BJ (cell line): ENCODE results near the gene CHCHD3. TPM values are rescaled to one million over a fixed set of nuclear protein-coding genes. Genes with fewer than 3 reads are reported as not detected.

Experiments
- CTCF ChIA-PET: fragments of 350-600 bp; formaldehyde crosslinking; extraction: SDS; loops from one replicate; lab custom pipeline; 2021; ENCODE audit warnings: antibody characterized with exemption, inconsistent platforms; lab: Yijun Ruan, JAX
- POLR2A ChIA-PET: fragments of 300-600 bp; sonication (Branson Sonifier 250); formaldehyde crosslinking; extraction: SDS; loops from one replicate; lab custom pipeline; 2021; ENCODE audit warnings: antibody characterized with exemption; lab: Charles Lee
- DNase-seq: peaks from one replicate; pipeline ENCODE4 v3.0.0-alpha.2; 2011; ENCODE audit warnings: low read depth
- H3K27me3 ChIP-seq: 2 replicates; pipeline ENCODE4 v1.6.0; 2011; ENCODE audit warnings: low read length; ENCODE audit not compliant: control insufficient read depth, insufficient read depth
- H3K36me3 ChIP-seq: 2 replicates; pipeline ENCODE4 v1.5.1; 2011; ENCODE audit warnings: low read length; ENCODE audit not compliant: control insufficient read depth, insufficient read depth
- H3K4me3 ChIP-seq: 2 replicates; pipeline ENCODE4 v1.5.1; 2011; ENCODE audit warnings: low read depth, mild to moderate bottlenecking, control low read depth, low read length
- CTCF ChIP-seq: IDR thresholded peaks from 2 replicates; pipeline ENCODE4 v1.5.1; 2011; ENCODE audit warnings: low read depth, mild to moderate bottlenecking, control low read depth, inconsistent platforms, low read length, moderate library complexity; ENCODE audit not compliant: insufficient read depth
- polyA plus RNA-seq: library from polyadenylated mRNA; depleted of rRNA; stranded (reverse); fragments of >200 nt; gene quantifications from 2 replicates; pipeline ENCODE4 v1.2.3, GENCODE V29; 2011

Gene CHCHD3
- polyA plus RNA-seq, 1 experiment = 47.2 TPM

GRCh38 chr7:132769280-132769679, 312.6 kb downstream of the CHCHD3 start:
- Histone ChIP-seq H3K27me3 (peaks cover 15% of the 10 kb centered on the region; the same call in 1 of the 2 replicates), H3K4me3 (no peak overlapping the region), H3K36me3 (no peaks in the 10 kb centered on the region)
- POLR2A ChIA-PET = no interaction called here
- CTCF ChIA-PET = no interaction called here
- no peak for TF ChIP-seq CTCF
- no peak for DNase-seq

- TF ChIP-seq CTCF = no peak
- ChIA-PET POLR2A (no interaction called here), CTCF (no interaction called here)
- DNase-seq = no peak
- Histone ChIP-seq H3K27me3 (peaks cover 16% of the 10 kb centered on the region), H3K36me3 (no peaks in the 10 kb centered on the region), H3K4me3 (no peak overlapping the region)
Measured at GRCh38 chr7:132768099-132768498, 313.8 kb downstream of the CHCHD3 start.

GRCh38 chr7:132767378-132767777, 314.5 kb downstream of the CHCHD3 start:
- POLR2A ChIA-PET = no interaction called here
- CTCF ChIA-PET = interaction anchor here (0.7 to 0.9 kb wide), 2 partner anchors 57 to 126 kb away, joined by 3 read pairs; no protein-coding TSS in a partner anchor

GRCh38 chr7:132766660-132767059, 315.2 kb downstream of the CHCHD3 start:
- Histone ChIP-seq H3K4me3 (no peak overlapping the region), H3K27me3 (peaks cover 25% of the 10 kb centered on the region), H3K36me3 (no peaks in the 10 kb centered on the region)
- TF ChIP-seq CTCF = no peak
- DNase-seq = no peak
- POLR2A ChIA-PET = no interaction called here
- CTCF ChIA-PET = interaction anchor here (1.3 kb wide), 1 partner anchor 15 kb away, joined by 4 read pairs; no protein-coding TSS in a partner anchor

More at GRCh38 chr7:132767378-132767777, 314.5 kb downstream of the CHCHD3 start:
- TF ChIP-seq CTCF = no peak
- peaks cover 20% of the 10 kb centered on the region for H3K27me3 ChIP-seq
- DNase-seq = no peak
- no peaks in the 10 kb centered on the region for H3K36me3 ChIP-seq
- H3K4me3 ChIP-seq = no peak overlapping the region

- no peak for TF ChIP-seq CTCF
- POLR2A ChIA-PET = no interaction called here
- Histone ChIP-seq H3K4me3 (no peak overlapping the region), H3K36me3 (no peaks in the 10 kb centered on the region), H3K27me3 (peaks cover 31% of the 10 kb centered on the region)
- no peak for DNase-seq
- CTCF ChIA-PET = interaction anchor here (0.7 to 1.3 kb wide), 4 partner anchors 15 to 93 kb away, joined by 3 to 4 read pairs (median 3); no protein-coding TSS in a partner anchor
Measured at GRCh38 chr7:132765861-132766260, 316.0 kb downstream of the CHCHD3 start.
